ENCODE data around the gene ABHD14A. TPM values are rescaled to one million over a fixed set of nuclear protein-coding genes. Genes with fewer than 3 reads are reported as not detected.

ABHD14A gene
- total RNA-seq, 1 experiment from 2014 or later, result 3.7 TPM

DNA sequence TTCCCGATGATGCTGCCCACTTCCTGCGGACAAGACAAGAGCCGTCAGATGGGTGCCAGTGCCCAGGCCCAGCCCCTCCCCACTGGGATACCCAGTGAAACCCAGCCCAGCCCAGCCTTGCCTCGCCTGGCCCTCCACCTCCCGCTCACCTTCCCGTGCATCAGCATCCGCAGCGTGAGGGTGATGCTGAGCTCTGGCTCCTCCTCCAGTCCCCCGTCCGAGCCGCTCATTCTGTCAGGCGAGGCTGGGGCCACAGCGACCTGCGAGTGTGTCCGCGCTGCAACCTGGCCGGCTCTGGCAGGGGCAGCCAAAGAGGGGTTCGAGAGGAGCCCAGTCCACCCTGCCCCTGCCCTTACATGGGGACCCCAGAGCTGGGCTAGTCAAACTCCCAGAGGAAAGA is 13.9 kb upstream of the ABHD14A start:
- no peaks in the 10 kb centered on the region for H3K27me3 ChIP-seq (replicated peaks; ENCODE audit: insufficient read depth, low read depth, low read length, poor library complexity)
- no peaks in the 10 kb centered on the region for H3K4me1 ChIP-seq (ENCODE audit: insufficient read depth, low read length, poor library complexity, severe bottlenecking)
- no peaks in the 10 kb centered on the region for H3K36me3 ChIP-seq (ENCODE audit: insufficient read depth, low read length, poor library complexity, severe bottlenecking)
- BruUV-seq (replicated peaks), result no TSS peak
- H3K27ac ChIP-seq (ENCODE audit: low read depth, low read length, poor library complexity, severe bottlenecking), result no peak overlapping the region
- TF ChIP-seq, protein P1, sequence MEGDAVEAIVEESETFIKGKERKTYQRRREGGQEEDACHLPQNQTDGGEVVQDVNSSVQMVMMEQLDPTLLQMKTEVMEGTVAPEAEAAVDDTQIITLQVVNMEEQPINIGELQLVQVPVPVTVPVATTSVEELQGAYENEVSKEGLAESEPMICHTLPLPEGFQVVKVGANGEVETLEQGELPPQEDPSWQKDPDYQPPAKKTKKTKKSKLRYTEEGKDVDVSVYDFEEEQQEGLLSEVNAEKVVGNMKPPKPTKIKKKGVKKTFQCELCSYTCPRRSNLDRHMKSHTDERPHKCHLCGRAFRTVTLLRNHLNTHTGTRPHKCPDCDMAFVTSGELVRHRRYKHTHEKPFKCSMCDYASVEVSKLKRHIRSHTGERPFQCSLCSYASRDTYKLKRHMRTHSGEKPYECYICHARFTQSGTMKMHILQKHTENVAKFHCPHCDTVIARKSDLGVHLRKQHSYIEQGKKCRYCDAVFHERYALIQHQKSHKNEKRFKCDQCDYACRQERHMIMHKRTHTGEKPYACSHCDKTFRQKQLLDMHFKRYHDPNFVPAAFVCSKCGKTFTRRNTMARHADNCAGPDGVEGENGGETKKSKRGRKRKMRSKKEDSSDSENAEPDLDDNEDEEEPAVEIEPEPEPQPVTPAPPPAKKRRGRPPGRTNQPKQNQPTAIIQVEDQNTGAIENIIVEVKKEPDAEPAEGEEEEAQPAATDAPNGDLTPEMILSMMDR (conservative IDR thresholded peaks at IDR 0.05; ENCODE audit: low read depth, low read length), result no peak
- no peak for TF ChIP-seq EZH2 (IDR thresholded peaks at IDR 0.05; ENCODE audit: borderline replicate concordance, low read depth, low read length, poor library complexity, severe bottlenecking)
- H3K9me3 ChIP-seq (ENCODE audit: low read depth, low read length, poor library complexity, severe bottlenecking), result no peaks in the 10 kb centered on the region
- no peak overlapping the region for H3K4me3 ChIP-seq (ENCODE audit: low read depth, low read length, poor library complexity, severe bottlenecking)
- intact Hi-C loops (cut with micrococcal nuclease; ENCODE audit: unreplicated experiment), result no loop called here
- no peak for DNase-seq (ENCODE audit: low spot score)
- POLR2A ChIA-PET (ENCODE audit: low non-redundant PET), result no interaction called here
- CTCF ChIA-PET, result no interaction called here

DNA sequence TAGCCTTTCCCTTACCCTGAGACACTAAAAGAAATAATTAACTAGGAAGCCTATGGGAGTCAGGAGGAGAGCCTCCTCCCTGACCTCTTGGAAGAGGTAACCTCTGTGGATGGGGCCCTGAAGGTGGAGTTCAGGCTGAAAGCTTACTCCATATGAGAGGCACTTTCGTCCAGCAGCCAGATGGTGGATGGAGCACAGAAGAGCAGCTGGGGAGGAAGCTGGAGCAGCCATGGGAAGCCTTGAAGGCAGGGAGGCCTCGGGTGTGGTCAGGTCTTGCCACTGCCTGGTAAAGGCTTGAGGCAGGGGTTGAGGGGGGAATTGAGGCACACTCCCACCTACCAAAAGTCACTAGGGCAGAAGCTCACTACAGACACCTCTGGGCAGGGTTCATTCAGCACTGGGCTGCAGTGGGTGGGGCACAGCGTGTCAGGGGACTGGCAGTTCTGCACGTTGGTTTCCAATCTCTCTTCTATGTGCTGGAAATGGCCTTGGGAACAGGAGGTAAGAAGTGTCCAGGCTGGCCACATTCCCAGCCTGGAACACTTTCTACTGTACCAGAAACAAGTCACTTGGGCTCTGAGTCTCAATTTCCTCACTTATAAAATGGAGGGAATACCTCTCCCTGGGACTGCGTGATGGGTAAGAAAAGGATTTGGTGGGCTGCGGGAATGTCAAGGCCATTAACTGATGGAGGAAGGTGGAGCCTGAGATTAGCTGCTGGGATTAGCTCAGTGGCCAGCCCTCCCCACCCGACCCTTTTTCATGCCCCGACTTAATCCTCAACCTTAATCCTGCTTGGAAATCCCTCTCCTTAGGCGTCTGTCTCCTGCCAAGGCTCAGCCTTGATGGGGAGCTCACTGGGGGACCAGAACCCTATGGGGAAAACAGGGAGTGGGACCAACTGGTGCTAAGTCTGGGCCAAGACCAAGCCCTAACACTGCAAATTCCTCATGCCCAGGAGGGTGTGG is 13.0 kb upstream of the ABHD14A start:
- CTCF ChIA-PET, result no interaction called here

DNA sequence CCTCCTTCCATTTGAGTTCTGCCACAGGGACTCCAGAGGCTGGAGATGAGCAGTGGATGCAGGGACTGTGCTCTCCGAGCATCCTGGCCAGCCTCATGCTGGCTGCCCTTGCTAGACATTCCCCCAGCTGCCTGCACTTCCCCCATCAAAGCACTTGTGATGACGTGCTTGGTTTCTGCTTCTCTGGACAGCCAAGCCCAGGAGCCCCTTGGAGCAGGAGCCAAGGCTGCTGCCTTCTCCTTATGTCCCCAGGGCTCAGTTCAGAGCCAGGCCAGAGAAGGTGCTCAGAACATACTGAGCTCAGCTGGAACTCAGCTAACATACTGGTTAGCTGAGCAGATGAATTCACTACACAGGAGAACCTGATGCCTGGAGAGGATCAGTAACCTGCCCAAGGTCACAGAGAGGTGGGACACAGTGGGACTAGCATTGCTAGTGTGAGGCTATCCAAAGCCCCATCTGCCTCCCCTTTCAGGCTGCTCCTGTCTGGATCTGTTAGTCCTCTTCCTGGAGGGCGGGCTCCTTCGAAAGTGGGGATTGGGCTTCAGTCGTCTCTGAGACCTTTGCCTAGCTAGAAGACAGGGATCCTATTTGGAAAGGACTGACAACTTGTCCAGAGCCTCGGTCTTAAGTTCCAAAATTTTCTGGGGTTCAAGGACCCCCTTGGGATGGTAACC is 11.9 kb upstream of the ABHD14A start:
- no peaks in the 10 kb centered on the region for H3K36me3 ChIP-seq (ENCODE audit: insufficient read depth, low read length, poor library complexity, severe bottlenecking)
- POLR2A ChIA-PET (ENCODE audit: low non-redundant PET), result no interaction called here
- CTCF ChIA-PET, result no interaction called here
- BruUV-seq (replicated peaks), result no TSS peak
- H3K4me1 ChIP-seq (ENCODE audit: insufficient read depth, low read length, poor library complexity, severe bottlenecking), result no peaks in the 10 kb centered on the region
- no peak overlapping the region for H3K27ac ChIP-seq (ENCODE audit: low read depth, low read length, poor library complexity, severe bottlenecking)
- no peaks in the 10 kb centered on the region for H3K9me3 ChIP-seq (ENCODE audit: low read depth, low read length, poor library complexity, severe bottlenecking)
- no peaks in the 10 kb centered on the region for H3K27me3 ChIP-seq (replicated peaks; ENCODE audit: insufficient read depth, low read depth, low read length, poor library complexity)
- no peak for DNase-seq (ENCODE audit: low spot score)
- H3K4me3 ChIP-seq (ENCODE audit: low read depth, low read length, poor library complexity, severe bottlenecking), result no peak overlapping the region
- TF ChIP-seq EZH2 (IDR thresholded peaks at IDR 0.05; ENCODE audit: borderline replicate concordance, low read depth, low read length, poor library complexity, severe bottlenecking), result no peak
- TF ChIP-seq, protein P1 (conservative IDR thresholded peaks at IDR 0.05; ENCODE audit: low read depth, low read length), result no peak
- intact Hi-C loops (cut with micrococcal nuclease; ENCODE audit: unreplicated experiment), result no loop called here

More for the DNA sequence above, 13.0 kb upstream of the ABHD14A start:
- DNase-seq (ENCODE audit: low spot score), result no peak
- Histone ChIP-seq H3K4me3 (ENCODE audit: low read depth, low read length, poor library complexity, severe bottlenecking) (no peak overlapping the region), H3K4me1 (ENCODE audit: insufficient read depth, low read length, poor library complexity, severe bottlenecking) (no peaks in the 10 kb centered on the region), H3K36me3 (ENCODE audit: insufficient read depth, low read length, poor library complexity, severe bottlenecking) (no peaks in the 10 kb centered on the region), H3K9me3 (ENCODE audit: low read depth, low read length, poor library complexity, severe bottlenecking) (no peaks in the 10 kb centered on the region), H3K27me3 (replicated peaks; ENCODE audit: insufficient read depth, low read depth, low read length, poor library complexity) (no peaks in the 10 kb centered on the region), H3K27ac (ENCODE audit: low read depth, low read length, poor library complexity, severe bottlenecking) (no peak overlapping the region)
- POLR2A ChIA-PET (ENCODE audit: low non-redundant PET), result no interaction called here
- intact Hi-C loops (cut with micrococcal nuclease; ENCODE audit: unreplicated experiment), result no loop called here
- TF ChIP-seq, protein P1 (conservative IDR thresholded peaks at IDR 0.05; ENCODE audit: low read depth, low read length), result no peak
- no peak for TF ChIP-seq EZH2 (IDR thresholded peaks at IDR 0.05; ENCODE audit: borderline replicate concordance, low read depth, low read length, poor library complexity, severe bottlenecking)
- no TSS peak for BruUV-seq (replicated peaks)
